ENCODE results near the gene SLC25A40.
"Not testable (repeated sequence)": the region's sequence is repeated elsewhere in the genome, so short reads cannot be mapped to it uniquely, and the experiment has no call there.

SLC25A40 gene

GRCh38 chr7:87870471-87870870 is 5.7 kb downstream of the SLC25A40 start:
- no peak for DNase-seq (ENCODE audit: low spot score)

- not testable (repeated sequence) for DNase-seq (ENCODE audit: low spot score)
Measured at GRCh38 chr7:87866533-87866932, 9.6 kb downstream of the SLC25A40 start.

- DNase-seq (ENCODE audit: low spot score), result no peak
Measured at GRCh38 chr7:87866089-87866488, 10.1 kb downstream of the SLC25A40 start.

- DNase-seq (ENCODE audit: low spot score), result no peak
Measured at GRCh38 chr7:87858417-87859100, 17.6 kb downstream of the SLC25A40 start.

- DNase-seq (ENCODE audit: low spot score), result no peak
Measured at GRCh38 chr7:87853237-87853864, 22.8 kb downstream of the SLC25A40 start.

GRCh38 chr7:87852306-87852705 is 23.9 kb downstream of the SLC25A40 start:
- DNase-seq (ENCODE audit: low spot score), result no peak

GRCh38 chr7:87850836-87851593 is 25.1 kb downstream of the SLC25A40 start:
- no peak for DNase-seq (ENCODE audit: low spot score)

GRCh38 chr7:87837597-87837996 is 38.6 kb downstream of the SLC25A40 start:
- DNase-seq (ENCODE audit: low spot score), result no peak

GRCh38 chr7:87833130-87833529 is 43.0 kb downstream of the SLC25A40 start:
- DNase-seq (ENCODE audit: low spot score), result no peak

GRCh38 chr7:87831097-87831496 is 45.1 kb downstream of the SLC25A40 start:
- no peak for DNase-seq (ENCODE audit: low spot score)

GRCh38 chr7:87828383-87828782 is 47.8 kb downstream of the SLC25A40 start:
- not testable (repeated sequence) for DNase-seq (ENCODE audit: low spot score)

GRCh38 chr7:87825369-87825768 is 50.8 kb downstream of the SLC25A40 start:
- not testable (repeated sequence) for DNase-seq (ENCODE audit: low spot score)

- not testable (repeated sequence) for DNase-seq (ENCODE audit: low spot score)
Measured at GRCh38 chr7:87822056-87822455, 54.1 kb downstream of the SLC25A40 start.

- no peak for DNase-seq (ENCODE audit: low spot score)
Measured at GRCh38 chr7:87818336-87818735, 57.8 kb downstream of the SLC25A40 start.

GRCh38 chr7:87816389-87816788 is 59.8 kb downstream of the SLC25A40 start:
- no peak for DNase-seq (ENCODE audit: low spot score)

- no peak for DNase-seq (ENCODE audit: low spot score)
Measured at GRCh38 chr7:87810726-87811125, 65.4 kb downstream of the SLC25A40 start.

- no peak for DNase-seq (ENCODE audit: low spot score)
Measured at GRCh38 chr7:87810130-87810529, 66.0 kb downstream of the SLC25A40 start.

- DNase-seq (ENCODE audit: low spot score), result peak; percentile 19
Measured at GRCh38 chr7:87806150-87806549, 70.0 kb downstream of the SLC25A40 start.

GRCh38 chr7:87797798-87798403 is 78.3 kb downstream of the SLC25A40 start:
- DNase-seq (ENCODE audit: low spot score), result peak; percentile 88

- DNase-seq (ENCODE audit: low spot score), result no peak
Measured at GRCh38 chr7:87797395-87797794, 78.8 kb downstream of the SLC25A40 start.

- no peak for DNase-seq (ENCODE audit: low spot score)
Measured at GRCh38 chr7:87785368-87785995, 90.7 kb downstream of the SLC25A40 start.

- no peak for DNase-seq (ENCODE audit: low spot score)
Measured at GRCh38 chr7:87784424-87784823, 91.7 kb downstream of the SLC25A40 start.

Data from SW480 (cell line).